Astrocyte of the hippocampus (primary cell): Measurements from ENCODE around the gene TAF4B.
A peak's percentile ranks its signal among the peaks of the same experiment; 100 is the strongest.

Experiments
- DNase-seq: peaks from one replicate; pipeline ENCODE4 v3.0.0; 2011; ENCODE audit warnings: low read depth, low spot score

The TAF4B gene

DNA sequence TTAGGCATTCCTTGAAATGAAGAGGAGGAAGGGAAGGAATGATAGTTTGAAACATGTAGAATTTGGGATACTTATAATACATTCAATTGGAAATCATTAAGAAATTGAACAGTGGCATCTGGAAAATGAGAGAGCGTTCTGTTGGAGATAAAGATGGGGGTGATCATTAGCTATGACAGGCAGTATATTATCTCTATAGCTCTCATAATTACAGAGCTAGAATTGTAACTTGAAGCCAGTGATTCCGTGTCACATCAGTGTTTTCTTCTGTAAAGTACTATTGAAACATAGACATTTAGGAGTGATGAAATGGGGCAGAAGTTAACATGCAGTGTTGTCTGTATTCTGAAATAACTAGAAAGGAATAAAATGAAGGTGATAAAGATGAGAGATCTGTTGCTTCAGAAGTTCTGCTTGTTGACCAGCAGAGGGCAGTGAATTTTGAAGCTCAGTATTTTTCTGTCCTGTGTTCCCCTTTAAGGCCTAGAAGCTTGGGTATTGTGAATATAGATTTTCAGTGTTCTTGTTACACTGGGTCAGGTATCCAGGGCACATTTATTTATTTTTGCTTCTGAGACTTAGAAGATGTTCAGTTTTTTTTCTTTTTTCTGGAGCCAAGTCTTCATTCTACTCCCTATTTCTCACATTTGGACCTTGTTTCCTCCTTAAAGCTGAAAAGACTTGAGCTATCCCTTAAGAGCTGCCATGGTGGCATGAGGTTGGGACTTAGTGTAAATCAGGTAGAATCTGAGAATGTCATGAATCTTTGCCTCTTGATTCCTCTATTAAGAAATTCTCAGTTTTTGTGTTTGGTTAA is 157.4 kb downstream of the TAF4B start:
- DNase-seq: peak; percentile 67

DNA sequence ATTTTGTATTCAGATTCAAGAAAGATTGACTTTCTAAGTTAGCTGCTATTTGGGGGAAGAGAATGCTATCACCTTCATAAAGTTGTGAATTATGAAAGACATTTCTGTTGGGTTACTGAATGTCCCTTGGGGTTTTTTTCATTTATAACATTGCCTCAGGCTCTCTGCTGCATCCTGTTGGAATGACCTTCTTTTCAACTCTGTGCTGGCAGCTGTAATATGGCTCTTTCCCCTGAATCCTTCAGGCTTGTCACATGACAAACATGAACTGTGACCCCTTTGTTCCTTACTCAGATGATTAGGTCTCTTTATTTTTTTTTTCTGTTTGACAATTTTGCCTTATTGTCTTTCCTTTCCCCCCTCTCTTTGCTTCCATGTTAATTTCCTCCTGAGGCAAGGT is 159.8 kb downstream of the TAF4B start:
- DNase-seq: peak; percentile 52

DNA sequence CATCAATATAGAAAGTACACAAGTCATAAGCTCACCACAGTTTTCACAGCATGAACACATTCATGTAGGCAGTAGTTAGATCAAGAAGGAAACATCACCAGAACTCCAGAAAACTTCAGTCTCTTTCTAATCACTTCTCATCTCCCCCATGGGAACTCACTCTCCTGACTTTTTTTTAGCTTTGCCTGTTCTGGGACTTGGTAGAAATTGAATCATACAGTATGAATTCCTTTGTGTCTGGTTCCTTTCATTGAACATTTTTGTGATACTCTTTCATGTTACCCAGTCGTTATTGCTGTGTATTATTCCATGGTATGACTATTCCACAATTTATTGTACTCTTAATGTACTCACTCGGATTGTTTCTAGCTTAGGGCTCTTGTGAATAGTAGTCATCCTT is 160.2 kb downstream of the TAF4B start:
- peak; percentile 27 for DNase-seq

DNA sequence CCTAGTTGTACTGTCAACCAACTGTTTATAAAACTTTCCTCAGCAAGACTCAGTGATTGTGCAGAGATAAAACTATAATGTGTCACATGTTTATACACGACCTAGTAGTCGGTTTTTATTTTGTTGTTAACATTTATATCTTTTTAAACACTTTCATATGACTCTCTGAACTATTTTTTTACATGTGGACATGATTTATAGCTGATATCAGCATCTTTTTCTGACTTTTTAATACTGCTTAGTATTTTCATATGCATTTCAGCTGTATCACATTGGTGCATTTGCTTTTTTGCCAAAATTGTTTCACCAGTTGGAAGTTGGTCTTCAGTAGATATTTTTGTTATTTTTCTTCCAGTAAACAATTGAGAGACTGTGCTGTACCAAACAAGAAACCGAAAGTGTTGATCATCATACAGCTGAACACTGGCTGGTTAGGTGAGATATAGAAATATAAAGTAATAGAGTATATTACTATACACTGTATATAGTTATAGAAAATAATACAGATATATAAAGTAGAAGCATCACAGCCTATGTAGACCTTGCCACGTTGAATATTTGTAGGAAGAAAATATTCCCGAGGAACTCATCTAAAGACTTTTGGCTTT is 167.9 kb downstream of the TAF4B start:
- no peak for DNase-seq

DNA sequence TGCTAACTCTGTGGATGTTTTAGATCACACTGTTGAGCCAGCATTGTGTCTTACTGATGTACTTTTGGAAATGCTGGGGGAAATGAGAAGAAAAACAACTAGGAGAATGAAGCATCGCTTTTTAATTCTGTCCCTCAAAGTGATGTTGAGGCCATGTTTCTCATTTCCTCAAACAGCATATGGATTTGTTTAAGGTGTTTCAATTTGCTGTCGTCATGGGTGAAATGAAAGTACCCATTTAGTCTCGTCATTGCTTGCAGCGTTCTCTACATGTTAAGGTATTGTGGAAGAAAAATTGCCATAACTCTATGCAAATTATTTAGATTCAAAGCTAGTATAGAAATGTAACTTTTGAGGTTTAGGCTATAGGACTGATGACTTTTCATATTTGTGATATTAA is 170.8 kb downstream of the TAF4B start:
- no peak for DNase-seq

DNA sequence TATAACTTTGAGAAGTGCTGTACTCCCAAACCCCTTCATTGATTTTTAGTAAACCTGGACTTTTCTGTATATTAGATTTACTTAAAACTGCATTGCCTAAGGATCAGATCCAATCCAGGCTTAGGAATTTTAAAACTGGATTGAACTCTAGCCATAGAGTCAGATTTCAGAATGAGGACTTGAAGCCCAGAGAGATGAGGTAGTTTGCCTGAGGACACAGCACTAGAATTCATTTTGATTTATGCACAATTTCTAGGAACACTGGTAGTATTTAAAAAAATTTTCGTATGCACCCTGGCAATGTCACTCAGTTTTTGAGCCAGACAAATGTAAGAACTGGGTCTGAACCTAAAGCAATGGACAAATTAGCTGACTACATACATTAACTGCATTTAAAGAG is 177.2 kb downstream of the TAF4B start:
- DNase-seq: no peak

DNA sequence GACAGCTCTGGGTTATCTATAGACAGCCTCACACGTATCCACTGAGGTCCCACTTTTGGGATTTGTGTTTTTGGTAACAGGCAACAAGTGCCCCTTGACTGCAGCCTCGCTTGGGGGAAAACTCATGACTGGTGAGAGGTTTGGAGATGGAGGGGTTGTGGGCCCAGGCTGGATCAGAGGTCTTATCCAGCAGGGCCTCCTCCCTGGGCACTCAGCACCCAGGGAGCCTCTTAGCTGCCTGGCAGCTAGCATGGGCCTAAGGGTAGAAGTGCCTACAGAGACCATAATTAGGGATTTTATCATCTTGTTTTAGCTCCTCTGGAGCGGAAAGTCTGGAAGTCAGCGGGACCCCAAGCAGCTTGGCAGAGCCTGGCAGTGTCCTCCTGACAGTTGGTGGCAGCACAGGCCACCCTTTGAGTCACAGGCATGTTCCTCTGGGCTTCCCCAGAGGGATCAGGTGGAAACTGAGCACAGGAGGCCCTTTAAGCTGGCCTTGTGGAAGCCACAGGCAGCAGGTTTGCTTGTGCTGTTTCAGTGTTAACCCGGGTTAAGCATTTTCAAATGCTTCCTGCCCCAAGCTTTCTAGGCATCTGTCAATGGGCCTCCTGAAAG is 179.1 kb downstream of the TAF4B start:
- peak; percentile 70 for DNase-seq

DNA sequence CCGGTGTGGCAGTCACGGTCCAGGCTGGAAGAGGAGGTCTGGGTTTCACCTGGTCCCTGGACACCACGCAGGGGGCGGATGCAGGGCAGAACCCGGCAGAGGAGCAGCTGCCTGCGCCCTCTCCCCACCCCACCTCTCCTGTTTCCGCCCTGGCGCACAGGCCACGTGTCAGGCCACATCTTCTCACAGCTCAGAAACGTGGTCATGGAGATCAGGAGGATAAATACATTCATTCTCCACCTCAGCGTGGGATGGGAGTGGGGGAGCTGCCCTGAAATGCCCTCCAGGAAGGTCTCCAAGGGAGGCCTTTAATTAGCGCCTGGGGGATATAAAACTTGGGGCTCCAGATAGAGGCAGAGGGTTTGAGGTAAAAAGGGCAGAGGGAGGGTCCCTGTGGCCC is 180.1 kb downstream of the TAF4B start:
- DNase-seq: no peak

DNA sequence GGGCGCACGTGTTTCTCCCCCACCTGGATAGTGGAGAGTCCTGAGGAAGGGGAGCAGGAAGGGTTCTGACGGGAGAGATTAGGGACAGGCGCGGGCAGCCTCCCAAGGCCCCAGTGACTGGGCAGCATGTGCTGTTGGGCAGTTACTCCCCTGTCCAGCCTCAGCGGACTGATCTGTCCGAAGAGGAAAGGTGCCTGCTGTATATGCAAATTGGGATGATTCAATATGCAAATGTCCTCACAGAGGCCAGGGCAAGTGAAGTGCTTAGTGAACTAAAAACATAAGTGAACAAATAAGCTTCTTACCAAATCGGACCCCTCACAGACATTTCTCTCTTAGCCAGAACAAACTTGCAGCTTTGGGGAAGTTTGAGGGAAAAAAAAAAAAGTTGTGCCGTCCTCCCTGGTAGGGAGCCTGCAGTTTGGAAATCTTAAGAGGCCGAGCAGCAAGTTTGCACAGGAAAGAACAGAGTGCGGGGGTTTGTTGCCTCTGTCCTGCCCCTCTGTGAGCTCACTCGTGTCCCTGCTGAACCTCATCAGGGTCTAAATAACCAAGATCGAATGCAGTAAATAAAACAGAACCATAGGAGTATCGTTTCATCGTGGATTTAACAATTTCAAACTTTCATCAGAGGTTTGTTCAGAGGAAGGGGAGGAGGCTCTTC is 180.7 kb downstream of the TAF4B start:
- peak; percentile 31 for DNase-seq

DNA sequence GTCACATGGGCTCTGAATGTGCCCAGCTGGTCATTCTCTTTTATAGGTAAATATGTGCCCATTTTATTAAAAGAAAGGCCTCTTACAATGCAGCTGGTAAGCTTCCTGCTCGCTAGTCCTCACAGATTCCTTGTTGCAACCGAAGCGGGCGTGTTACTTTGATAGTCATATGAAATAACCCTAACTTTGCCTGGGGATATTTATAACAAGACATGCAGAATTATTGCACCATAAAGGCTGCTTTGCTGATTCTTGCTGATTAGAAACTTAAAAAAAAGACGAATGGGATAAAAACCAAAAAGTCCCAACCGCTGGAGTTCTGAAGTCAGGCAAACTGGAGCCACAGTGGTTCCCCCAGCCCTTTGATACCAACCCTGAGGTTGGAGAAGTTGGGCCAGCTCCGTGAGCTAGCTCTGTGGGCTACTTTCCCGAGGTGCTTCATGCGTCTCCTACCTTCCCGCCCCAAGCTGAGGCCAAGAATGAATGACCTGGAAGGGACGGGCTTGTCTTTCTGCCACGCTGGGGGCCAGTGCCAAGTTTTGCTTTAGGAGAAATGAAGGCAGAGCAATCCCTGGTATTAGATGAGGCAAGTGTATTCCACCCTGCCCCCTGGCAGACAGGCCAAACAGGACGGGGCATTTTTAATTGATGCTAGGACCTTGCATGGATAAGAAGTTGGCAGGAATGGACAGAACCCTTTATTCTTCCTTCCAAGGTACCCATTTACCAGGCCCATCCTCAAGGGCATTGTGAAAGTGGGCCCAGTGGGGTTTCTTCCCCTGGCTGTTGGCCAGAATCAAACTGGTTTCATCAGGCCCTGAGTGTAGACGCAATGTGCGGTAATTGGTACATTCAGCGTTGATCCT is 181.7 kb downstream of the TAF4B start:
- no peak for DNase-seq

DNA sequence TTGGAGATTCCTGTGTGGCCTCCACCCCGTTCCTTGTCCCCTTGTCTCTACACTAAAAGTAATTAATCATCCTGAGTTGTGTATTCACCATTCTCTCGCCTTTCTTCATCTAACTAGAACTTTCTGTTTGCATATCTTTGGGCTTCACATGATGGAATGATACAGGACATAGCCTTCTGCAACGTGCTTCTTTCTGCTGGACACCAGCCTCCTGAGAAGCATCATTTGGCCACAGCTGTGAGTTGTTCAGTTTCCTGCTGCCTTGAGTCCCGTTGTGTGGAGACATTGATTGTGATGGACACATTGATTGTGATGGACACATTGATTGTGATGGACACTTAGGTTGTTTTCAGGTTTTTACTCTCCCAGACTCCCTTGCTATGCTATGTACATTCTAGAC is 182.8 kb downstream of the TAF4B start:
- no peak for DNase-seq

DNA sequence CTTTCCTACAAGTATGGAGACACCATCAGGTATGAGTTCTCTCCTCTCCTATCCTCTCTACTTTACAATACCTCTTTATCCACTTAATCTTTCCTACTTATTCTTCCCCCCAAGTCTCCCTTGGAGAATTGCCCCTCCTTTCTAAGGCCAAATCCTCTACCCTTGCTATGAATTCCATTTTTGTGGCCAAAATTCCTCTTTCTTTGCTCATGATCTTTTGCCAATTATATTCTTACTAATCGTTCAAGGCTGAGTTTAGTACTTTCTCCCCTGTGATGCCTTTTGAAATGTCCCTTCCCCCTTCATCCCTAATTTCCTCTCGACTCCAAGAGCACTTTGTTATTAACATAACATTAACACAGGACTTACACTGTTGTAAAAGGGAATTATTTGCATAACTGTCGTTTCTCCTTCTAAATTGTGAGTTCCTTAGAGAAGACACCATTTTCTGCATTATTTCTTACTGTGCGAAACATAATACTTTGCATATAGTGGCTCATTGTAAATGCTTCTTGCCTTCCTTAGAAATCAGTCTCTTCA is 188.7 kb downstream of the TAF4B start:
- no peak for DNase-seq

DNA sequence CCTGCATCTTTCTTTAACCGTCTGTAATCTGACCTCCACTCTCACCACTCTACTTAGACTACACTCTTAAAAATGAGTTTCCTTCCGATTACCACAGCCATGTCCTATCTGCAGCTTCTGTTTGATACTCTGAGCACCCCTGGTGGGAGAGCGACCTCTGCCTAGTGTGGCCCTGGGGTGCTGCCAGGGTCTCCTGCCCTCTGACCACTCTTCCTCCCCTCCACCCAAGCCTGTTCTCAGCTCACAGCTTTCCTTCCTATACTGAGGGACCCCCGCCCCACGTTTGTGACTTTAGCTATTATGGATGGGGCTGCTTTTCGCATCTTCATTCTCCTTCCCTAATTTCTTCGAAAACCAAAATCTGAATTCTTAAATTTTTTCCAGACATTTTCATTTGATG is 189.4 kb downstream of the TAF4B start:
- DNase-seq: no peak

DNA sequence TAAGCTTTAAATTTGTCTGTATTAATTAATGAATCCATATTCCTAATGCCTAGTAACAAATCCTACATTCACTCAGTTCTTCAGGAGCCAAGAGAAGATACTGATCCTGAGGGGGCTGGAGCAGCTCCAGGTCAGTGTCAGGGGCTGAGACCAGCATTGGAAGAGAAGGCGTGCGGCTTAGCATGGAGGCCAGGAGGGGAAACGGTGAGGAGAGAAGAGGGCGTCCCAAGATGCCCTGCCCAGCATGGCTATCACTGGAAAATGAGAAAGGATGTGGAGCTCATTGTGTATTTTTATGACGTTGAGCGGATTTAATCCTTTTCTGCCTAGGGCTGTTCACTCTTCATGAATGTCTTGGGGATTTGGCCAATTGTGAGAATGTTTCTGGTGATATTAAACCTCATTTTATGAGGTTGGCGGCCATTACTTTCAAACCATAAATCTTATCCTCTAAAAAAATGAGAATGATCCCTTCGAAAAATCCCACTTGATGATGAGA is 190.5 kb downstream of the TAF4B start:
- DNase-seq: no peak

DNA sequence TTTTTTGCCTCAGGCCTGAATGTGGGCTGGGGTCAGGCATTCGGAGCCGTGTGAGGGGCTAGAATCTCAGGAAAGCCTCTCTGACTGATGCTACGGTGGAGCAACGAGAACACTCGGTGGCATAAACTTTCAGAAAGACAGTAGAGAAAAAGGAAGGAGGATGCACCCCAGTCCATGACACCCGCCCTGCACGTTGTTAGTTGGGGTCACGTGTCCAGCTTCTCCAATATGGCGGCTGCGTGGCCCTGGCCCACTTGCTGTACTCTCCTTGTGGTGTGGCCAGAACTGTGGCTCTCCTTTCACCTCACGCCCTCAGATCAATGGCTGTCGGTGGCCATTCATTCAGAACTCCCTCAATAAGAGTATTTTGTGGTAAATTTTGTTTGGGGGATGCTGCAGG is 190.9 kb downstream of the TAF4B start:
- DNase-seq: no peak

DNA sequence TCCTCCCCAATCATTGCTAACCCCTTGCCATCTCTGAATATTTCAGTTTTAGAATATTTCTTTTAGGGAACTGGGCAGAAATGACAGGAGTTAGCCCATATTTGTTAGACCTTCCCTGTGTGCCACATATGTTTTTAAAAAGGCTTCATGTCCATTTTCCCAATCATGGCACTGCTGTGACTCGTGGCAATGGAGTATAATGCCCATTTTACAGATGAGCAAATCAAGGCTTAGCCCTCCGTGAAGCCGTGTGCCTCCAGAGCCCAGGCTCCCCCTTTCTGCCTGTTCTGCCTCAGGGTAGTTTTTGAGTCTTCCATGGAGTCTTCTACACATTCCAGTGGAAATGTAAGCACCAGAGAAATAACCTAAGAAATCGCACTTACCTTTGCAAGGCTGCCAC is 192.0 kb downstream of the TAF4B start:
- no peak for DNase-seq

DNA sequence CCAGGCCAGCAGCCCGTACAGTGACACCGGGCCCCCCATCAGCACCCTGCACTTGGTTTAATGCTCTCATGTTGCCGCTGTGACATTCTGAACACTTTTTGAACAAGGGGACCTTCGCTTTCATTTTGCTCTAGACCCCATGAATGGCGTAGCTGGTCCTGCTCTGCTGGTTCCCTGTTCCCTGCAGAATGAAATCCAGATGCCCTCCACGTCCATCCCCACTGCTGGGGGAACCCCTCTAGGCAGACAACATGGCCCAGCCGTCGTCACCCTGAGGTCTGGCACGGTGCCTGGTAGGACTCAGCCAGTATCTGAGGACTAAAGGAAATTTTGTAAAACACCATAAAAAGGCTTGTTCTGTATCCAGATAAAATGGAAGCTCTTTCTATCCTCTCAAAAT is 193.5 kb downstream of the TAF4B start:
- DNase-seq: peak; percentile 52

DNA sequence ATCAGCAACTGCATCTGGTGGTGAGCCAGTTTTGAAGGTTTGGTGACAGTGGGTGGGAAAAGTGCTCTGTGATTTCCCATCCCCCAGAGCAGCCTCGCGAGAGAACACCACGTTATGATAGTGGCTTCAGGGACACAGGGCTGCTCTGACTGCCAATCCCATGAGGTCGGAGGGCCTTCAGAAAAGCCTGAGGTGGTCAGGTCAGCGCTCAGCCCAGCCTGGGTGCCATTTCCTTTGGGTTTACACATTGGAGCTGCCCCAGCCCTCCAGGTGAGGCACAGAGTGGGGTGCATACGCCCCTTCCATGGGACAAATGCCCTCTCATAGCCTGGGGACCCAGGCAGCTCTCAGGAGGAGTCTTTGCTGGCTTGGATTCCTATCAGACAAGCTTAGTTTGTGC is 195.3 kb downstream of the TAF4B start:
- DNase-seq: no peak

DNA sequence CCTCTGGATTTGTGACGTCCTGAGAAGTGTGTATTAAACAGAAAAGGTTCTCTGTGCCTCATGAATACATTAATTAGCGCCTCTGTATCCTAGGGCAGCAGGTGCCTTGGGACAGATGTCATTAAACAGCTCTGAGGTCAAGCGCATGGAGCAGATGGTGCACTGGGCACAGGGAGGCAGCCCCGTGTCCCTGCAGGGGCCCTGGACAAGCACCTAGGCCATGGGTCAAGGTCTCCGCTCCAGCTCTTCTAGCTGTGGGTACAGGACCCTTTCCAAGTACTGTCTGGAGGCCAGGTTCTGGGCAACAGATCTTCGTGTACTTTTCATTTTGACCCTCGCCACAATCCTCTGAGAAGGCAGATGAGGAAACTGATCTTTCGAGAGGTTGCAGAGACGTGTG is 195.7 kb downstream of the TAF4B start:
- DNase-seq: no peak

DNA sequence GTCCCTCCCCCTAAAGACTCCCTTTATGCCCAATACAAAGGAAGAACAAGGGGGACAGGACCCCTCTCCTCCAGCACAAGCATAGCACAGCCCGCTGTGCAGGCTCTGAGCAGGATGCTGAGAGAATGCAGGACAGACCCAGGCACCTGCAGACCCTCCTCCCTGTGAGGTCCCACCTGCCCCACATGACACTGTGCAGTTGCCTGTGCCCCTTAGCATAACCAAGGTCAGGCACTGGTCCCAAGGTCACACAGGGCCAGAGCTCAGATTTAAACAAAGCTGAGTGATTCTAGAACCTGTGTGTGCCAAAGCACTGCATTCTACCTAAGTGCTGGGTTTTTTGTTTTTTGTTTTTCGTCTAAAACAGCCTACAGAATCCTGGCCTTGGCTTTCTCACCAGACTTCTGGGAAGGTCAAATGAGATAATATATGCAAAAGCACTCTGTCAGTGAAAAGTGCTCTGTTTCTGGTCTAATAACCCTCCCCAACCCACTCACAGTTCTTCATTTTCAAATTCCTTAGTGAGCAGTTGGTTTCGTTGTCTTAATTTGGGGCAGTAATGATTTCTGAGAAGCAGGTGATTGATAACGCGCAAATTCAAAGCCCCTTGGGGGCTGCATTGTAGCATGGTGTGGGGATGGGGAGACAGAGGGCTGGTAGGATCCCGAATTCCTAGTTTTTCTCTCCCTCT is 196.4 kb downstream of the TAF4B start:
- DNase-seq: no peak
